Superior temporal gyrus (tissue), 1 donor: ENCODE measurements around the gene SLC12A4.
"Not testable (repeated sequence)": the region's sequence is repeated elsewhere in the genome, so short reads cannot be mapped to it uniquely, and the experiment has no call there.

Experiments used
- DNase-seq: peaks from one replicate; pipeline ENCODE4 v3.0.0-alpha.2; 2016; ENCODE audit errors: extremely low spot score

SLC12A4 gene

GRCh38 chr16:67927131-67927941 is 41.1 kb downstream of the SLC12A4 start:
- no peak for DNase-seq

DNA sequence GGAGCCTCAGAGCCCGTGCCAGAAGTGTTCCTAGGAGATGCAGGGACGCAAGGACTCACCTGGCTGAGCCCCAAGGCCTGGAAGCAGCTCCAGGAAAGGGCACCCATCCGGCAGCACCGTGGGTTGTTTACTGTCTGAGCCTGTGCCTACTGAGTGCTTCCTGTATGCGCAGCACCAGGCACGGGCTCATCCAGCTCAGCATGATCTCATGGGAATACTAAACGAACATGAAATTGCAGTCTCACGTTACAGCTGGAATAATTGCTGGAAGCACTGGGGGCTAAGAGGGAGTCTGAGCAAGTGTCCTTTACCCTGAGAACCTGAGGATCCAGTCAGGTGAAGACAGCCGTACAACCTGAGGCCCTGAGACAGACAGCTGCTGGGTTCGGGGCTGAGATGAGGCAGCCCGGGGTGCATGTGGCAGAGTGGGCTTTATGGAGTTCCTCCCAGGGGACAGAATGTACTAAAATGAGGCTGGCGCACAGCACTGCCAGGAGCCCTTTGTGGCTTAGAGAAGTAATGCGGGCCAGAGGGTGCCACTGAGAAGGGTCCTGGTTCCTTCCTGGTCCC is 42.2 kb downstream of the SLC12A4 start:
- peak; percentile 77 for DNase-seq

- DNase-seq = no peak
Measured at GRCh38 chr16:67924140-67924906, 44.1 kb downstream of the SLC12A4 start.

DNA sequence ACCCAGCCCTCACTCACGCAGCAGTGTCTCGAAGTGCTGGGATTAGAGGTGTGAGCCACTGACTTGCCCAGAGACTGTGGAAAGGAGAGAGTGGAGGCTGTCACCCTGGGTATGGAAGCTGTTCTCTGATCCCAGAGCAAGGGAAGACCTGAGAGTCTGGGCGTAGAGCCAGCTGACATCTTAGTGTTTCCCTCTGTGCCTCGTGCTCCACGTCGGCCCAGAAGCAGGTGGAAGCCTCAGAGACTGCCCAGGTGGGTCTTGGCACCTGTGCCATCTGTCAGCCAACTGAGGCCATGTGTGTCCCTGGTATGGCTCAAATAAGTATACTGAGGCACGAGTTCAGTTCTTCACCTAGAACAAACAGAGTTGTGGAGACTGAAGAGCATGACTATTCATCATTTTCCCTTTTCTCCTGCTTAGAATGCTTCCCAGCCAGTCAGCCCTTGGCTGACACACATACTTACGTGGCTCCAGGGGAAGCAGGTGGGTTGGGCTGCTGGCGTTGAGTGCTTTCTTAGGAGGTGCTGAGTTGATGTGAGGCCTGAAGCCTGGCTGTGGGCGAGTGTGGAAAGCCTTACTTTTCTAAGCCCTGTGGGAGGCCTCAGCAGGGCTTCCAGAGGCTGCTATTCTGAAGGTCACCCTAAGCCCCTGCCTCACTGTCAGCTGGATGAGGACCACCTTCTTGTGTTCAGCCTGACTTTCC is 44.9 kb downstream of the SLC12A4 start:
- peak; percentile 28 for DNase-seq

- DNase-seq = no peak
Measured at GRCh38 chr16:67922740-67923139, 45.7 kb downstream of the SLC12A4 start.

DNA sequence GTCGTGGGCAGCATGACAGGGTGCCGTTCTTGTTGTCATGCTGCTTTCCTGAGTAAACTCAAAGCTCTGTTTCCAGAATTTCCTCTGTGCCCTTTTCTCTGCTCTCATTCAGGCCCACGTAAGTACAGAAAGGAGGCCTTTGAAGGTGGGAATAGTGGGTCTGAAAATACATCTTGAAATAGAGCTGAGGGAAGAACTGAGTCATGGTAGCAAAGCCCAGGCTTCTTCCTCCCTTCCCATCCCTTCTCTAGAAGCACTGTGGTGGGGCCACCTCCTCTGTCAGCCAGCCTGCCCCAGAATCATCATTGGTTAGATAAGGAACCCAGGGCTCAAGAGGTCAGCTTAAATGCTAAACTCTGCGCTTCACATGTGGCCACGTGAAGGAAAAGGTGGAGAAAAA is 46.2 kb downstream of the SLC12A4 start:
- DNase-seq = peak; percentile 29

GRCh38 chr16:67919622-67920221 is 48.7 kb downstream of the SLC12A4 start:
- no peak for DNase-seq

- DNase-seq = peak; percentile 60
Measured at GRCh38 chr16:67917852-67918236, 50.6 kb downstream of the SLC12A4 start.

GRCh38 chr16:67917140-67917851 is 51.1 kb downstream of the SLC12A4 start:
- peak; percentile 59 for DNase-seq

DNA sequence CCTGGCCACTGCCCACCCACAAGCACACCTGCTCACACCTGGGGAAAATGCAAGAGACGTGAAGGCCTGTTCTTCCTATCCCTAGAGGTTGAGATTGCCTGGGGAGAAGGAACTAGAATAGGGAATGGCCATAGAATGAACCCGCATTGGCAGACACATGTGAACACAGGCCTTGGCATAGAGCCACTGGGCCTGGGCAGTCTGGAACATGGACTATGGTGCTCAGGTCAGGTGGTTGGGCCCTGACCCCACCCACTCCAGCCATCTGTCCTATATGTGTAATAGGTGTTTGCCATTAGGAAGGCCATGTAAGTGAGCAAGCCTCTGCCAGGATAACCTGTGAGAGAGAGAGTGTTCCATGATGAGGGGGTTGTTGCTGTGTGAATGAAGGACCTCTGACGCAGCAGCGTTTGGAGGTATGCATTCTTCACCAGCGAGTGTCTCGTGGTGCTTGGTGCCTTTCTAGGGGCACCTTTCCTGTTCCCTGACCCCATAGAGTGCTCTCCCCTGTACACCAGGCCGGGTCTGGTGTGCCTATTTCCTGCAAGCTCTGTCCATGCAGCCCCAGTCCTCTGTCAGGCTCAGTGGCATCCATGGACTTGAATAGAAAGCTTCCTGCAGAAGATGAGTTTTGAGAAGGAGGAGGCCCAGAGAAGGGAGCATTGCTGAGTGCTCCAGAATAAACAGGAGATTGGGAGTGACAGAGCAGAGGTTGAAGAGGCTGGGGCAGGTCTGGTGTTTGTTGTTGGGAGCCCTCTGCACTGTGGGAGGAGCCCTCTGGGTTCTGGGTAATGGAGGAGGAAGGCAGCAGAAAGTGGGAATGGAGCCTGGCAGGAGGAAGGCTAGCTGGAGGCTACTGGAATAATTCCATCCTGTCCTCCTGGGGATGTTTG is 52.4 kb downstream of the SLC12A4 start:
- no peak for DNase-seq

DNA sequence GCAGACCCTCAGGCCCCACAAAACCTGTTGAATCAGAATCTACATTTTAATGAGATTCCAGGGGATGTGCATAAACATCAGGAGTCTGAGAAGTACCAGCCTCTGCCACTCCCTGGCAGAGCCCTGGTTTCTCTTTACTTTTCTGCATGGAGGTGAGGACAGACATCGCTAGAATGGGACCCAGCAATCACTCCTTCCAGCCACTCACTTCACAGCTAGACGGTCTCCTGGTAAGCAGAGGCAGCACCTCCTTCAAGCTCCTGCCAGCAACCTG is 53.0 kb downstream of the SLC12A4 start:
- not testable (repeated sequence) for DNase-seq

DNA sequence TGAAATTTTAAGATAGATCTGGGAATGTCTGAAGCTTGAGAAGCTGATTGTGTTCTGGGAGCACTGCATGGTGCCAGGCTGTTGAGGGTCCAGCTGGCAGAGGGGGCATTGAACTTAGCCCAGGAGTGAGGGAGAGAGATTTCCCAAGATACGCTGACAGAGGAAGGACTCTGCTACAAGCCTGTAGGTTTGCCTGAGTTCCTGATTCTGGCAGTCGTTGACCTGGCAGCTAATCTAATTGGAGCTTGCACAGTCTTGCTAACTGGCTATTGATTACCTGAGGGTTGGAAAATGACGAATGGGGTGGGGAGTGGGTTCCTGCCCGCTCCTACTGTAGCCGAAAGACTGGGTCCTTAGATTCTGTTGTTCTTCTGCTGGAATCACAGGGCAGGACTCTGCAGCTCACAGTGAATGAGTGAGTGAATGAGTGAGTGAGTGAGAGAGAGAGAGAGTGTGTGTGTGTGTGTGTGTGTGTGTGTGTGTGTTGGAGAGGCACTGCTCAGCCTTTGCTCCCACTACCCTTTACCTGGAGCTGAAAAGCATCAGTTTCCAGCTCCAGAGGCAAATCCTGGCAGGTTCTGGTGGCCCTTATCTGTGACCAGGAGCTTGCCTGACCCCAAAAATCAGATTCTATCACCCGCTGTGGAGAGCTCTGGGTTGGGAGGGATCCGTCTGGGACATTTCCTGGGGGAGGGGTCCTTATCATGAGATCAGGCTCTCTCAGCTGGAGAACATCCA is 53.5 kb downstream of the SLC12A4 start:
- DNase-seq = no peak

GRCh38 chr16:67910158-67910557 is 58.3 kb downstream of the SLC12A4 start:
- peak; percentile 92 for DNase-seq

DNA sequence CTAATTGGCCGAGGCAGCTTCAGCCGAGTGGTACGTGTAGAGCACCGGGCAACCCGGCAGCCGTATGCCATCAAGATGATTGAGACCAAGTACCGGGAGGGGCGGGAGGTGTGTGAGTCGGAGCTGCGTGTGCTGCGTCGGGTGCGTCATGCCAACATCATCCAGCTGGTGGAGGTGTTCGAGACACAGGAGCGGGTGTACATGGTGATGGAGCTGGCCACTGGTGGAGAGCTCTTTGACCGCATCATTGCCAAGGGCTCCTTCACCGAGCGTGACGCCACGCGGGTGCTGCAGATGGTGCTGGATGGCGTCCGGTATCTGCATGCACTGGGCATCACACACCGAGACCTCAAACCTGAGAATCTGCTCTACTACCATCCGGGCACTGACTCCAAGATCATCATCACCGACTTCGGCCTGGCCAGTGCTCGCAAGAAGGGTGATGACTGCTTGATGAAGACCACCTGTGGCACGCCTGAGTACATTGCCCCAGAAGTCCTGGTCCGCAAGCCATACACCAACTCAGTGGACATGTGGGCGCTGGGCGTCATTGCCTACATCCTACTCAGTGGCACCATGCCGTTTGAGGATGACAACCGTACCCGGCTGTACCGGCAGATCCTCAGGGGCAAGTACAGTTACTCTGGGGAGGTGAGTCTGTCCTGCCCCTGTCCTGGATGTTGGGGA is 59.2 kb downstream of the SLC12A4 start:
- DNase-seq = no peak

DNA sequence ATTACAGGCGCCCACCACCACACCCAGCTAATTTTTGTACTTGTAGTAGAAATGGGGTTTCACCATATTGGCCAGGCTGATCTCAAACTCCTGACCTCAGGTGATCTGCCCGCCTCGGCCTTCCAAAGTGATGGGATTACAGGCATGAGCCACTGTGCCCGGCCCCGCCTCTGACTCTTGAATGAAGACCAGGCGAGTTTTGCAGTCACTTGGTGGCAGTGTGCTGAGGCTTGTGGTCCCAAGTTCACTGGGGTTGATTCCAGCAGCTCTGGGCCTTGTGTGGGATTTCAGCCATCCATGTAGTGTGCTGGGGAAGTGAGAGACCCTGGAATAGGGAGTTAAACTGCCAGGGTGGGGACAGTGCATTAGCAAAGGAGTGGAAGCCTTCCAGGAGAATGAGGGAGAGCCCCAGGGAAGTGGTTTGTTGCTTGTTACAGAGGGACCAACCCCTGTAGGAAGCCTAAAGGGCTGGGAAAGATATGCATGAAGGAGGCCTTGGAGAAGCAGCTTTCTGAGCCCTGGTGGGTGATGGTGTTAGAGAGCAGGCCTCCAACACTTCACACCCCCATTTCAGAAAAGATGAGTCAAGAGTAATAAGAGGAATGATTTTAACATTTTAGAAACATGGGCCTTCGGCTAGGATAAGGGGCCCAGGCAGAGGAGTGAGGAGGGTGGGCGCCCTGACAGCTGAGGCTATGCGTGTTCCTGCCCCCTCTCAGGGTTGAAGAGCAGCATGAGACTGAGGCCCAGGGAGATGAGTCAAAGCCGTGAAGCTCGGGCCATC is 60.8 kb downstream of the SLC12A4 start:
- DNase-seq = no peak

DNA sequence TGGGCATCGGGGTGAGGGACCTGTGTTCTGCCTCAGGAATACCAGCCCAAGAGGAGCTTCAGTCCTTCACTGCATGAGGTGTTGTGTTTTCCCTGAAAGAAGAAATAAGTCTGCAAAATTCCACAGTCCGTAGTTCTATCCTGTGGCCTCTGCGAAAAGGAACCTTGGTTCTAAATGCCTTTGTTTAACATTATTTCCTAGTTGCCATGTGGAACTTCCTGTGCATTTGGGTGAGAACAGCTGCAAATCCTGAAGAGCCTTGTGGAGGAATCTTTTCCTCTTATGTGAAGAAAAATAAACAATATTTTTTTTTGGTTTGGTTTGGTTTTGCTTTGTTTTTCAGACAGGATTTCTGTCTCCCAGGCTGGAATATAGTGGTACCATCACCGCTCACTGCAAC is 65.6 kb downstream of the SLC12A4 start:
- DNase-seq = no peak

- no peak for DNase-seq
Measured at GRCh38 chr16:67901734-67902133, 66.7 kb downstream of the SLC12A4 start.

DNA sequence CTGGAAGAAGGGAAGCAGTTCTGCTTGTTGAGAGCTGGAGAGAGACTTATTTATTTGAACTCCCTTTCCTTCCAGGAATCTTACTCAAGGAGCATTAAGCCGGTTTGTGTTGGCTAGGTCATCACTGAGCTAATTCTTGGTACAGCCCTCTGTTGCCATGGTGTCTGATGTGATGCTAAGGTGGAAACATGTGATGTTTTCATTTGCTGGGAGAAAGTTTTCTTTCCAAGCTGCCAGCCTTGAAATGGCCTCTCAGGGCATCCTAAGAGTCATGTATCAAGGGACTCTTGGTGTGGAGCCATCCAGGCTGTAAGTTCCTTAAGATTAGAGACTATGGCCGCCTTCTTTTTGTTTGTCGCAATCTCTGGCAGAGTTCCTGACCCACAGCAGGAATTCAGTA is 71.2 kb downstream of the SLC12A4 start:
- no peak for DNase-seq
